ENCODE measurements around the gene LRRC23. TPM values are rescaled to one million over a fixed set of nuclear protein-coding genes. Genes with fewer than 3 reads are reported as not detected.
"Not testable (repeated sequence)": the region's sequence is repeated elsewhere in the genome, so short reads cannot be mapped to it uniquely, and the experiment has no call there.

The LRRC23 gene
- total RNA-seq, 1 experiment from 2014 or later = 10.0 TPM

- in situ Hi-C loops (cut with HindIII; ENCODE audit: low pct_unique_long_range_greater_than_20kb, low sequenced_read_pairs) = no loop called here
- DNase-seq (ENCODE audit: low read depth, low spot score) = peak; percentile 62
Measured at GRCh38 chr12:6871052-6871957, 33.3 kb upstream of the LRRC23 start.

DNA sequence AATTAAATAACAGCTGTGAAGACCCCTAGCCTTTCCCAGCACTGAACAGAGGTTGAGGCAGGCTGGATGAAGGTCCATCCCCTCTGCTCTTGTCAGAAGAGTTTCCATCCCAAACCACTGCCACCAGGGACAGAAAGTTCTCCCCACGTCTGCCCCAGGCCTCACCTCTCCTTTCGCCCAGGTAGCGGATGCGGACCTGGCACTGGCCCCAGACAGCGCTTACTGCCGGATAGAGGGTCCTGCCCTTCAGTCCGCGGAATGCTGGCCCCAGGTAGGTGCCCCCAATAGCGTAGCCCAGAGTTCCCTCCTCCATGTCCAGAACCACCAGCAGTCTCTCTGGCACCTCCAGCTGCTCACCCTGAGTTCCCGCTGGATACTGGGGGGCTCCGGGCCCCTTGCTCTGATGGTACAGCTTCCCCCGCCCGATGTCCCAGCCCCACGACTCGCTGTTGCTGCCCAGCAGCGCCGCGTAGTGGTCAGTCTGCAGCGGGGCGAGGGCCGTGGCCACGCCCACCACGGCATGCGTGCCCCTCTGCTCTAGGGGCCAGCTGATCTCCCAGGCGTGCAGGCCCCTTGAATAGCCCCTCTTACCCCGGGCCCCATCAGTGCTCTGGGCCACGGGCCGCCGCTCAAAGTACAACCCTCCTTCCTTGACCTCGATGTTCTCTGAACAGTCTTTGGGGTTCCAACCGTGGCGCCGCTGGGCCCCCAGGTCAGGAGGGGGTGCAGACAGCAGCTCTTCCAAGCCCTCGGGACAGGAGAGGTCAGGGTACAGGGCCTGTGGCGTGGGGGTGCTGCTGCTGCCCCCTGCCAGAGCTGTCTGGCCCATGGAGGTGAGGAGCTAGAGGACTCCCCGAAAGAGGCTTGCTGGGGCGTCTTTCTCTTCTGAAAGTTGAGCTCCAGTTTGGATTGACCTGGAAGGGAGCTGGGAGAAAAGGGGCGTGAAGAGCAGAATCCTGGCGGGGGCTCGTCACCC is 32.3 kb upstream of the LRRC23 start:
- in situ Hi-C loops (cut with HindIII; ENCODE audit: low pct_unique_long_range_greater_than_20kb, low sequenced_read_pairs) = no loop called here
- DNase-seq (ENCODE audit: low read depth, low spot score) = peak; percentile 77

DNA sequence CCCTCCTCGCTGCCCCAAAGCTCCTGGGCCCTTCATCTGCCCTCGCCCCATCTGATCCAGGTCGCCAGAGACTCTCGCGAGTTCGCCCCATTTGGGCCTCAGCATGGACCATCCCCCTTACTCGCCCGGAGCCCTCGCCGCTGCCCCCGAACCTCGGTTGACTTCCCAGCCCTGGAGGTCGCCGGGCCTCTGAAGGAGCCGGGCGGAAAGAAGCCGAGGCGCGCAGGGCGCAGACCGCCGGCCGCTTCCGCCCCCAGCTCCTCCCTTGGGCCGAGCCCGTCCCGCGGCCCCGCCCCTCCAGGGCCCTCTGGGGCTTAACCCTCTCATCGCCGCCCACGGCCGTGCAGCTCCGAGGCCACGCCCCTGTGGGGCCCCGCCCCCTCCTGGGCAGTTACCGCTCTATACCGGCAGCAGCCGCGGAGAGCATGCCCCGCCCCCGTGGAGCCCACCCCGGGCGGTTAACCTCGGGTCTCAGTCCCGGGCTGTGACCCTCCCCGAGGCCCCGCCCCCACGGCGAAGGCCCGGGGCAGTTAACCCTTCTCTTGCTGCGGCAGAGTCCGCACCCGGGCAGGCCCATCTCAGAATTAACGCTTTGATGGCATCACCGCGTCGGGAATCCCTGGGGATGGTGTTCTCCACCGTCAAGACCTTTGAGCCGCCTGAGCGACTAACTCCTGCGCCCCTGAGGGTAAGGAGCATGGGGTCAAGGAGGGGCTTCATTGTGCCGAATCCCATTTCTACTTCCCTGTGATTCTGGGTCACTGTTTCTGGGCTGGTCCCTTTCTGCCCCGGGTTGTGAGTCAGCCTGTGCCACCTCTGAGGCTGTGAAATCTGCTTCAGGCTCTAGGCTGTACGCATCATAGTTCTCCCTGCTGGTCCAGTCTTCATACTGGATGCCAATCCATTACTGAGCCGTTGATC is 31.3 kb upstream of the LRRC23 start, which contains the start of gene SPSB2:
Gene SPSB2, minus strand, starts transcription at position 210 of the 921 bp plus-strand sequence. CDS start 402 bp downstream, outside the sequence.
- in situ Hi-C loops (cut with HindIII; ENCODE audit: low pct_unique_long_range_greater_than_20kb, low sequenced_read_pairs) = no loop called here
- peak; percentile 94 for DNase-seq (ENCODE audit: low read depth, low spot score)

- in situ Hi-C loops (cut with HindIII; ENCODE audit: low pct_unique_long_range_greater_than_20kb, low sequenced_read_pairs); DNase-seq (ENCODE audit: low read depth, low spot score): not testable (repeated sequence)
Measured at GRCh38 chr12:6874015-6874368, 30.6 kb upstream of the LRRC23 start.

DNA sequence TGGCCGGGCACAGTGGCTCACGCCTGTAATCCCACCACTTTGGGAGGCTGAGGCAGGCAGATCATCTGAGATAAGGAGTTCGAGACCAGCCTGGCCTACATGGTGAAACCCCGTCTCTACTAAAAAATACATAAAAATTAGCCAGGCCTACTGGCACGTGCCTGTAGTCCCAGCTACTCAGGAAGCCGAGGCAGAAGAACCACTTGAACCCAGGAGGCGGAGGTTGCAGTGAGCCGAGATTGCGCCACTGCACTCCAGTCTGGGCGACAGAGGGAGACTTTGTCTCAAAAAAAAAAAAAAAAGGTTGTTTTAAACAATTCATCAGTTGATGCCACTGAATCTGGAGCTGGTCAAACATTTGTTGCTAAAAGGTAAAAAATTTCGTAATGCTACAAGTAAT is 24.8 kb upstream of the LRRC23 start:
- in situ Hi-C loops (cut with HindIII; ENCODE audit: low pct_unique_long_range_greater_than_20kb, low sequenced_read_pairs); DNase-seq (ENCODE audit: low read depth, low spot score): not testable (repeated sequence)

DNA sequence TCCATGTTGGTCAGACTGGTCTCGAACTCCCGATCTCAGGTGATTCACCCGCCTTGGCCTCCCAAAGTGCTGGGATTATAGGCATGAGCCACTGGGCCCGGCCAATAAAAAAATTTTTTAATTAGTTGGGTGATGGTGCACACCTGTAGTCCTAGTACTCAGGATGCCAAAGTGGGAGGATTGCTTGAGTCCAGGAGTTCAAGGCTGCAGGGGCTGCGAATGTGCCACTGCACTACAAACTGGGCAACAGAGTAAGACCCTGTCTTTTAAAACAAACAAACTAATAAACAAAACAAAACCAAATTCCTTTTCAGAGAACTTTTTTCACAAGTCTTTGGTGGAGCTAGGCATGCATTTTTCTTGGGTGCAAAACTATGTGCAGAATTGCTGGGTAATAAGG is 21.4 kb upstream of the LRRC23 start:
- DNase-seq (ENCODE audit: low read depth, low spot score) = no peak
- in situ Hi-C loops (cut with HindIII; ENCODE audit: low pct_unique_long_range_greater_than_20kb, low sequenced_read_pairs) = no loop called here

GRCh38 chr12:6883683-6884082 is 20.9 kb upstream of the LRRC23 start:
- in situ Hi-C loops (cut with HindIII; ENCODE audit: low pct_unique_long_range_greater_than_20kb, low sequenced_read_pairs) = no loop called here
- no peak for DNase-seq (ENCODE audit: low read depth, low spot score)

DNA sequence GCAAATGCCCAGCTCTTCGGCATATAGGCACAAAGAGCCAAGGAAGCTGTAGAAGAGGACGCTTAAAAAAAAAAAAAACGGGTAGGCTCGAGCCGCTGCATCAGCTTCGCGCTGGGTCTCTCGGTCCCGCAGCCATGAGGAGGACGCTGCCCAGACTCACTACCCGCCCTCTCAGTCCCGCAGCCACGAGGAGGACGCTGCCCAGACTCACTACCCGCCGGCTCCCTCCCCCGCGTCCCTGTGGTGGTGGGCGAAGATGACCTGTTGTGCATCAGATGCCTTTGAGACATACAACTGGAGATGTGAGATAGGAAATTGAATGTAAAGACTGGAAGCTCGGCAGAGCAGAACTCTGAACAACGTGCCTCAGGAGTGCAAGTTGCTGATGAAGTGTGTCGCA is 20.1 kb upstream of the LRRC23 start:
- in situ Hi-C loops (cut with HindIII; ENCODE audit: low pct_unique_long_range_greater_than_20kb, low sequenced_read_pairs) = no loop called here
- DNase-seq (ENCODE audit: low read depth, low spot score) = no peak

GRCh38 chr12:6886206-6886999 is 18.2 kb upstream of the LRRC23 start:
- DNase-seq (ENCODE audit: low read depth, low spot score); in situ Hi-C loops (cut with HindIII; ENCODE audit: low pct_unique_long_range_greater_than_20kb, low sequenced_read_pairs): not testable (repeated sequence)

DNA sequence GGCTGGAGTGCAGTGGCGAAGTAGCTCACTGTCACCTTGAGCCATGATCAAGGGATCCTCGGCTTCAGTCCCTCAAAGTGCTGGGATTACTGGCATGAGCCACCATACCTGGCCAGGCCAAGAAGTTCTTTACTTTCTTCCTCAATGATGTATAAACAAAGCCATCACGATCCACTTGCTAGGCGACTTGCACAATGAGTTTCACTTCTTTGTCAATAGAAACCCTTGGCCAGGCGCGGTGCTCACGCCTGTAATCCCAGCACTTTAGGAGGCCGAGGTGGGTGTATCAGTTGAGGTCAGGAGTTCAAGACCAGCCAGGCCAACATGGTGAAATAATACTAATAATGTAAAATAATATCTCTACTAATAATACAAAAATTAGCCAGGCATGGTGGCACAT is 17.2 kb upstream of the LRRC23 start:
- DNase-seq (ENCODE audit: low read depth, low spot score) = no peak
- in situ Hi-C loops (cut with HindIII; ENCODE audit: low pct_unique_long_range_greater_than_20kb, low sequenced_read_pairs) = no loop called here

- in situ Hi-C loops (cut with HindIII; ENCODE audit: low pct_unique_long_range_greater_than_20kb, low sequenced_read_pairs) = no loop called here
- DNase-seq (ENCODE audit: low read depth, low spot score) = no peak
Measured at GRCh38 chr12:6888360-6888759, 16.3 kb upstream of the LRRC23 start.

- DNase-seq (ENCODE audit: low read depth, low spot score); in situ Hi-C loops (cut with HindIII; ENCODE audit: low pct_unique_long_range_greater_than_20kb, low sequenced_read_pairs): not testable (repeated sequence)
Measured at GRCh38 chr12:6888794-6889193, 15.8 kb upstream of the LRRC23 start.

GRCh38 chr12:6889775-6890573 is 14.6 kb upstream of the LRRC23 start:
- in situ Hi-C loops (cut with HindIII; ENCODE audit: low pct_unique_long_range_greater_than_20kb, low sequenced_read_pairs) = not testable (repeated sequence)

GRCh38 chr12:6890789-6891645 is 13.6 kb upstream of the LRRC23 start:
- in situ Hi-C loops (cut with HindIII; ENCODE audit: low pct_unique_long_range_greater_than_20kb, low sequenced_read_pairs) = no loop called here
- DNase-seq (ENCODE audit: low read depth, low spot score) = peak; percentile 95

More at GRCh38 chr12:6889775-6890573, 14.6 kb upstream of the LRRC23 start:
- DNase-seq (ENCODE audit: low read depth, low spot score) = not testable (repeated sequence)

- no peak for DNase-seq (ENCODE audit: low read depth, low spot score)
- in situ Hi-C loops (cut with HindIII; ENCODE audit: low pct_unique_long_range_greater_than_20kb, low sequenced_read_pairs) = no loop called here
Measured at GRCh38 chr12:6891646-6892001, 13.0 kb upstream of the LRRC23 start.

Data from SK-MEL-5 (cell line).